HL-60 (cell line): ENCODE measurements around the gene XRCC4.

Experiments used
- DNase-seq, 2 experiments: peaks; one replicate each; pipeline ENCODE4 v3.0.0-alpha.2; 2010 to 2020; ENCODE audit warnings: low read depth in 1 of 2, low spot score in 1 of 2
- H3K27ac ChIP-seq: fragments of 250-450 bp; sonication (Bioruptor Pico); replicated peaks from 2 replicates; pipeline ENCODE4 v1.5.1; 2020; ENCODE audit warnings: mild to moderate bottlenecking, moderate library complexity
- H3K27me3 ChIP-seq: fragments of 250-450 bp; sonication (Bioruptor Pico); 2 replicates; pipeline ENCODE4 v1.5.1; 2021; ENCODE audit warnings: mild to moderate bottlenecking, moderate library complexity; ENCODE audit not compliant: insufficient read depth, poor library complexity, severe bottlenecking
- H3K4me3 ChIP-seq: replicated peaks from 2 replicates; pipeline ENCODE4 v1.5.1; 2011; ENCODE audit warnings: mild to moderate bottlenecking, control low read depth, low read length; ENCODE audit not compliant: insufficient read depth
- GABPA ChIP-seq: IDR thresholded peaks from 2 replicates; pipeline ENCODE4 v1.6.1; 2012; ENCODE audit warnings: low read depth
- POLR2AphosphoS5 ChIP-seq: IDR thresholded peaks from 2 replicates; pipeline ENCODE4 v1.6.1; 2012; ENCODE audit warnings: low read depth
- SPI1 ChIP-seq: IDR thresholded peaks from 2 replicates; pipeline ENCODE4 v1.6.1; 2012; ENCODE audit warnings: low read depth, mild to moderate bottlenecking, borderline replicate concordance
- TF ChIP-seq, protein P1 (sequence below): IDR thresholded peaks from one replicate; pipeline ENCODE4 v1.5.1; 2011; ENCODE audit warnings: low read length, control low read depth, inconsistent platforms; ENCODE audit not compliant: insufficient read depth
- TF ChIP-seq, protein P2 (sequence below): IDR thresholded peaks from 2 replicates; pipeline ENCODE4 v1.6.1; 2012; ENCODE audit warnings: low read depth; ENCODE audit not compliant: insufficient replicate concordance

The XRCC4 gene

DNA sequence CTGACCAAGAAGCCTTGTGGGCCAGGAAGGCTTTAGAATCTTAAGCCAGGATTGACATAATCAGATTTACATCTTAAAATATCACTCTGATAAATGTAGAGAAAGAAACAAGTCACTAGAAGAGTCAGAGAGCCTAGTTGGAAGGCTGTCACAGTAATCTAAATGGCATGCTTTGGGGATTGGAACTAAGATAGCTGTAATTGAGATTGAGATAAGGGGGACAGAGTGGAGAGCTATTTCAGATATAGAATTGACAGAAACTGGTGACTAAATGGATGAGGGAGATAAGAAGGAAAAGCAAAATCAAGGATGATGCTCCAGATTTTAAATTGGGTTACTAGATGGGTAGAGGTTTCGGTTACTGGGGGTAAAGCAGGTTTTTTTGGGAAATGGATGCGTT, 100.5 kb downstream of the XRCC4 start:
- H3K27ac ChIP-seq: no peak overlapping the region
- TF ChIP-seq GABPA: no peak
- no peak for TF ChIP-seq POLR2AphosphoS5
- TF ChIP-seq, protein P1, sequence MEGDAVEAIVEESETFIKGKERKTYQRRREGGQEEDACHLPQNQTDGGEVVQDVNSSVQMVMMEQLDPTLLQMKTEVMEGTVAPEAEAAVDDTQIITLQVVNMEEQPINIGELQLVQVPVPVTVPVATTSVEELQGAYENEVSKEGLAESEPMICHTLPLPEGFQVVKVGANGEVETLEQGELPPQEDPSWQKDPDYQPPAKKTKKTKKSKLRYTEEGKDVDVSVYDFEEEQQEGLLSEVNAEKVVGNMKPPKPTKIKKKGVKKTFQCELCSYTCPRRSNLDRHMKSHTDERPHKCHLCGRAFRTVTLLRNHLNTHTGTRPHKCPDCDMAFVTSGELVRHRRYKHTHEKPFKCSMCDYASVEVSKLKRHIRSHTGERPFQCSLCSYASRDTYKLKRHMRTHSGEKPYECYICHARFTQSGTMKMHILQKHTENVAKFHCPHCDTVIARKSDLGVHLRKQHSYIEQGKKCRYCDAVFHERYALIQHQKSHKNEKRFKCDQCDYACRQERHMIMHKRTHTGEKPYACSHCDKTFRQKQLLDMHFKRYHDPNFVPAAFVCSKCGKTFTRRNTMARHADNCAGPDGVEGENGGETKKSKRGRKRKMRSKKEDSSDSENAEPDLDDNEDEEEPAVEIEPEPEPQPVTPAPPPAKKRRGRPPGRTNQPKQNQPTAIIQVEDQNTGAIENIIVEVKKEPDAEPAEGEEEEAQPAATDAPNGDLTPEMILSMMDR: no peak
- no peak for TF ChIP-seq SPI1
- TF ChIP-seq, protein P2, sequence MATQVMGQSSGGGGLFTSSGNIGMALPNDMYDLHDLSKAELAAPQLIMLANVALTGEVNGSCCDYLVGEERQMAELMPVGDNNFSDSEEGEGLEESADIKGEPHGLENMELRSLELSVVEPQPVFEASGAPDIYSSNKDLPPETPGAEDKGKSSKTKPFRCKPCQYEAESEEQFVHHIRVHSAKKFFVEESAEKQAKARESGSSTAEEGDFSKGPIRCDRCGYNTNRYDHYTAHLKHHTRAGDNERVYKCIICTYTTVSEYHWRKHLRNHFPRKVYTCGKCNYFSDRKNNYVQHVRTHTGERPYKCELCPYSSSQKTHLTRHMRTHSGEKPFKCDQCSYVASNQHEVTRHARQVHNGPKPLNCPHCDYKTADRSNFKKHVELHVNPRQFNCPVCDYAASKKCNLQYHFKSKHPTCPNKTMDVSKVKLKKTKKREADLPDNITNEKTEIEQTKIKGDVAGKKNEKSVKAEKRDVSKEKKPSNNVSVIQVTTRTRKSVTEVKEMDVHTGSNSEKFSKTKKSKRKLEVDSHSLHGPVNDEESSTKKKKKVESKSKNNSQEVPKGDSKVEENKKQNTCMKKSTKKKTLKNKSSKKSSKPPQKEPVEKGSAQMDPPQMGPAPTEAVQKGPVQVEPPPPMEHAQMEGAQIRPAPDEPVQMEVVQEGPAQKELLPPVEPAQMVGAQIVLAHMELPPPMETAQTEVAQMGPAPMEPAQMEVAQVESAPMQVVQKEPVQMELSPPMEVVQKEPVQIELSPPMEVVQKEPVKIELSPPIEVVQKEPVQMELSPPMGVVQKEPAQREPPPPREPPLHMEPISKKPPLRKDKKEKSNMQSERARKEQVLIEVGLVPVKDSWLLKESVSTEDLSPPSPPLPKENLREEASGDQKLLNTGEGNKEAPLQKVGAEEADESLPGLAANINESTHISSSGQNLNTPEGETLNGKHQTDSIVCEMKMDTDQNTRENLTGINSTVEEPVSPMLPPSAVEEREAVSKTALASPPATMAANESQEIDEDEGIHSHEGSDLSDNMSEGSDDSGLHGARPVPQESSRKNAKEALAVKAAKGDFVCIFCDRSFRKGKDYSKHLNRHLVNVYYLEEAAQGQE: no peak
- no peaks in the 10 kb centered on the region for H3K27me3 ChIP-seq
- no peak for DNase-seq
- H3K4me3 ChIP-seq: no peak overlapping the region

DNA sequence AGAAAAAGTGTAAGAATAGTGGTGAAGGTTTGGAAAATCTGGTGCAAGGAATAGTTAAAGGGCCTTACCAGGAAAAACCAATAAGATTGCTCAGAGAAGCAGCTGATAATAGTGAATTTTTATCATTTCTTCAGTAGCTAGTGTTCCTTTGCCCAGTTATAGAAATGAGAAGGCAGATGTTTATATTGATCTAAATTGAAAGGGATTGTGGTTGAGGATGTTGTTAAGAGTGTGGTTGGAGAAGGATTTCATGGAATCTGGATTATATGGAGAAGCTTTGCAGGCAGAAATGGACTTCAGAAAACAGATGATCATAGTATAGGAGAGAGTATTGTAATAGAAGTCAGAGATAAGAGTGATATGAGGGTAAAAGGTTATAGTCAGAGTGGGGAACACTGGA, 102.6 kb downstream of the XRCC4 start:
- Histone ChIP-seq H3K4me3 (no peak overlapping the region), H3K27ac (no peak overlapping the region), H3K27me3 (no peaks in the 10 kb centered on the region)
- no peak for DNase-seq
- TF ChIP-seq SPI1 (no peak), POLR2AphosphoS5 (no peak), GABPA (no peak)
- TF ChIP-seq, protein P1: no peak
- TF ChIP-seq, protein P2: no peak

DNA sequence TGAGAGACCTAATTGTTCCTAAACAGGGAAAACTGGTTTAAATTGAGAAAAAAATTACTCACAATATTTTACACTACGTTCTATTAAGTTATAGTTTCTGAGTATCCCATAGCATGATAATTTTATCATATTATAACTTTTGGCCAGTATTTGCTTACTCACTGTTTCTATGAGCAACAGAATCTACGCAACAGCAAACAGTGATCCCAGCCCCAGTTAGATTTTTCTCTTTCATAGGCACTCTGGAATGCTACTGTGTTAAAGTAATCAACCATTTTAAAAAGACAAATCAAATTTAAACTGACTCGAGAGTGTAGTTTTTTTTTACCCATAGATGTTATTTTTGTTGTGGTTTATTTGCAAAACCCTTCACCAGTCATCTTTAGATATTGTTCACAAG, 107.2 kb downstream of the XRCC4 start:
- Histone ChIP-seq H3K27ac (no peak overlapping the region), H3K27me3 (no peaks in the 10 kb centered on the region), H3K4me3 (no peak overlapping the region)
- TF ChIP-seq GABPA: no peak
- TF ChIP-seq, protein P2: no peak
- no peak for TF ChIP-seq SPI1
- TF ChIP-seq POLR2AphosphoS5: no peak
- DNase-seq: no peak
